Hepatocyte (in vitro differentiated cells): ENCODE measurements around the gene IL23A. TPM values are rescaled to one million over a fixed set of nuclear protein-coding genes. Genes with fewer than 3 reads are reported as not detected.
A peak's percentile ranks its signal among the peaks of the same experiment; 100 is the strongest.

Experiments used
- DNase-seq: peaks from one replicate; pipeline ENCODE4 v3.0.0-alpha.2; 2016; ENCODE audit warnings: low spot score
- H2AFZ ChIP-seq: fragments of 200-600 bp; sonication (generic); 2 replicates; pipeline ENCODE4 v1.6.0; 2016; ENCODE audit warnings: antibody characterized with exemption, mild to moderate bottlenecking
- H3K27ac ChIP-seq: fragments of 200-600 bp; sonication (generic); 2 replicates; pipeline ENCODE4 v1.5.1; 2016; ENCODE audit warnings: mild to moderate bottlenecking
- H3K27me3 ChIP-seq: fragments of 200-600 bp; sonication (generic); 2 replicates; pipeline ENCODE4 v1.6.1; 2016
- H3K36me3 ChIP-seq: fragments of 200-600 bp; sonication (generic); replicated peaks from 2 replicates; pipeline ENCODE4 v1.5.1; 2016; ENCODE audit warnings: low read depth; ENCODE audit not compliant: insufficient read depth
- H3K4me1 ChIP-seq: fragments of 200-600 bp; sonication (generic); 2 replicates; pipeline ENCODE4 v1.5.1; 2016; ENCODE audit warnings: mild to moderate bottlenecking, moderate library complexity; ENCODE audit not compliant: insufficient read depth
- H3K4me2 ChIP-seq: fragments of 200-600 bp; sonication (generic); 2 replicates; pipeline ENCODE4 v1.6.0; 2016
- H3K4me3 ChIP-seq: fragments of 200-600 bp; sonication (generic); 2 replicates; pipeline ENCODE4 v1.5.1; 2016; ENCODE audit warnings: mild to moderate bottlenecking
- H3K79me2 ChIP-seq: fragments of 200-600 bp; sonication (generic); 2 replicates; pipeline ENCODE4 v1.6.0; 2017; ENCODE audit warnings: mild to moderate bottlenecking
- H3K9me2 ChIP-seq: fragments of 200-600 bp; sonication (generic); replicated peaks from 2 replicates; pipeline ENCODE4 v1.6.0; 2017; ENCODE audit warnings: mild to moderate bottlenecking; ENCODE audit not compliant: insufficient read depth
- H3K9me3 ChIP-seq: fragments of 200-600 bp; sonication (generic); 2 replicates; pipeline ENCODE4 v1.5.1; 2016; ENCODE audit warnings: low read depth, mild to moderate bottlenecking
- H4K20me1 ChIP-seq: fragments of 200-600 bp; sonication (generic); 2 replicates; pipeline ENCODE4 v1.6.0; 2016; ENCODE audit warnings: mild to moderate bottlenecking; ENCODE audit not compliant: insufficient read depth, poor library complexity, severe bottlenecking
- CTCF ChIP-seq: fragments of 200-600 bp; sonication (generic); IDR thresholded peaks from 2 replicates; pipeline ENCODE4 v1.5.1; 2016; ENCODE audit warnings: antibody characterized with exemption, mild to moderate bottlenecking; ENCODE audit not compliant: poor library complexity
- EZH2 ChIP-seq: fragments of 200-600 bp; sonication (generic); IDR thresholded peaks from 2 replicates; pipeline ENCODE4 v1.6.1; 2016; ENCODE audit warnings: antibody characterized with exemption, mild to moderate bottlenecking, borderline replicate concordance
- EZH2phosphoT487 ChIP-seq: fragments of 200-600 bp; sonication (generic); IDR thresholded peaks from one replicate; pipeline ENCODE4 v1.6.1; 2018; ENCODE audit warnings: antibody characterized with exemption, mild to moderate bottlenecking, low read depth, moderate library complexity; ENCODE audit not compliant: unreplicated experiment, severe bottlenecking
- WGBS: methylation state at CpG from one replicate; pipeline ENCODE4 v1.1.6; 2016; ENCODE audit warnings: low lambda C conversion rate; ENCODE audit errors: missing lambda C conversion rate; 5-methylcytosine and 5-hydroxymethylcytosine counted together
- polyA plus RNA-seq: library from polyadenylated mRNA; unstranded; fragments of >200 nt; fragmentation: Nextera tagmentation; extraction: Ambion mirVana; gene quantifications from 2 replicates; pipeline ENCODE4 v1.2.1, GENCODE V29; 2016
- total RNA-seq: library from RNA; depleted of rRNA; stranded (reverse); fragments of >200 nt; gene quantifications from 2 replicates; pipeline ENCODE4 v1.2.3, GENCODE V29; 2014

The IL23A gene
- total and polyA plus RNA-seq, 2 experiments from 2014 or later: 2.0 to 3.1 TPM

GRCh38 chr12:56307221-56307965 is 31.3 kb upstream of the IL23A start:
- Histone ChIP-seq H3K36me3 (no peaks in the 10 kb centered on the region), H3K9me2 (no peaks in the 10 kb centered on the region), H3K9me3 (no peaks in the 10 kb centered on the region), H3K4me3 (no peak overlapping the region), H3K27ac (no peak overlapping the region), H3K4me2 (no peak overlapping the region), H2AFZ (no peak overlapping the region), H3K27me3 (no peaks in the 10 kb centered on the region), H4K20me1 (no peaks in the 10 kb centered on the region), H3K79me2 (peaks cover 2% of the 10 kb centered on the region), H3K4me1 (no peaks in the 10 kb centered on the region)
- 98% methylated on average over 7 of the region's 7 CpGs for WGBS
- DNase-seq: no peak
- TF ChIP-seq EZH2phosphoT487 (no peak), EZH2 (no peak), CTCF (no peak)

- Histone ChIP-seq H3K4me2 (no peak overlapping the region), H3K9me2 (no peaks in the 10 kb centered on the region), H3K27ac (no peak overlapping the region), H2AFZ (no peak overlapping the region), H3K4me3 (no peak overlapping the region), H3K4me1 (no peaks in the 10 kb centered on the region), H3K27me3 (no peaks in the 10 kb centered on the region), H3K36me3 (no peaks in the 10 kb centered on the region), H4K20me1 (no peaks in the 10 kb centered on the region), H3K79me2 (peaks cover 6% of the 10 kb centered on the region), H3K9me3 (no peaks in the 10 kb centered on the region)
- TF ChIP-seq CTCF (no peak), EZH2phosphoT487 (no peak), EZH2 (no peak)
- no peak for DNase-seq
- 91% methylated on average over 3 of the region's 3 CpGs for WGBS
Measured at GRCh38 chr12:56308714-56309113, 30.0 kb upstream of the IL23A start.

GRCh38 chr12:56311003-56311402 is 27.7 kb upstream of the IL23A start:
- DNase-seq: no peak
- Histone ChIP-seq H3K9me3 (no peaks in the 10 kb centered on the region), H3K36me3 (no peaks in the 10 kb centered on the region), H3K27me3 (no peaks in the 10 kb centered on the region), H3K4me2 (no peak overlapping the region), H3K79me2 (peaks cover 21% of the 10 kb centered on the region), H3K9me2 (no peaks in the 10 kb centered on the region), H3K4me3 (no peak overlapping the region), H2AFZ (no peak overlapping the region), H3K27ac (no peak overlapping the region), H3K4me1 (no peaks in the 10 kb centered on the region), H4K20me1 (no peaks in the 10 kb centered on the region)
- WGBS: 98% methylated on average over 12 of the region's 12 CpGs
- no peak for TF ChIP-seq CTCF
- TF ChIP-seq EZH2phosphoT487: no peak
- no peak for TF ChIP-seq EZH2

GRCh38 chr12:56315249-56315621 is 23.4 kb upstream of the IL23A start:
- Histone ChIP-seq H3K4me3 (peak overlapping the region; percentile 18), H3K9me3 (no peaks in the 10 kb centered on the region), H3K27ac (peak overlapping the region; percentile 68), H3K9me2 (no peaks in the 10 kb centered on the region), H3K27me3 (no peaks in the 10 kb centered on the region), H3K36me3 (no peaks in the 10 kb centered on the region), H3K79me2 (peaks cover 23% of the 10 kb centered on the region), H2AFZ (peak overlapping the region; percentile 50), H4K20me1 (no peaks in the 10 kb centered on the region), H3K4me2 (peak overlapping the region; percentile 76), H3K4me1 (no peaks in the 10 kb centered on the region)
- 4% methylated on average over 11 of the region's 11 CpGs for WGBS
- TF ChIP-seq CTCF (no peak), EZH2phosphoT487 (no peak), EZH2 (no peak)
- DNase-seq: peak; percentile 41
